ENCODE measurements around the gene KRTAP19-7. TPM values are rescaled to one million over a fixed set of nuclear protein-coding genes. Genes with fewer than 3 reads are reported as not detected.
A peak's percentile ranks its signal among the peaks of the same experiment; 100 is the strongest.

The KRTAP19-7 gene
- total RNA-seq = not detected
- not detected for polyA plus RNA-seq
- long read RNA-seq, donor 1 = 0 reads
- long read RNA-seq, donor 2 = 0 reads
- long read RNA-seq, donor 3 = 0 reads

- intact Hi-C loops (cut with DNase I) = loop anchor here in 1 of 10 donors (10.0 kb wide), 1 partner anchor 77 kb away; the partner anchor contains the start of genes KRTAP19-1 and KRTAP19-2
- Histone ChIP-seq H3K9me3 (no peaks in the 10 kb centered on the region), H3K4me1 (peaks cover 0 to 5% (median 0%) of the 10 kb centered on the region in 12 donors), H3K27me3 (no peaks in the 10 kb centered on the region), H3K36me3 (no peaks in the 10 kb centered on the region), H3K27ac (no peak within 1 kb of the TSS), H3K4me3 (no peak within 1 kb of the TSS)
- no peak for DNase-seq
- peak in 2 of 4 donors; percentile 18 to 28 for ATAC-seq
- 42 to 63% (median 49%) methylated on average over 2 of the region's 2 CpGs for WGBS, 4 donors
- no peak for TF ChIP-seq POLR2A (IDR thresholded peaks at IDR 0.05)
- TF ChIP-seq CTCF (IDR thresholded peaks at IDR 0.05) = no peak
These were observed at the start of gene KRTAP19-7 for GRCh38 chr21:30561264-30561895. KRTAP19-7 (minus strand) TSS chr21:30561314; CDS start chr21:30561289, 25 bp downstream.

GRCh38 chr21:30605968-30606367 lies 44.9 kb upstream of the KRTAP19-7 start:
- no peak for TF ChIP-seq POLR2A (IDR thresholded peaks at IDR 0.05)
- no peak for TF ChIP-seq CTCF (IDR thresholded peaks at IDR 0.05)
- peaks cover 0 to 7% (median 0%) of the 10 kb centered on the region in 12 donors for H3K9me3 ChIP-seq
- WGBS, 4 donors = 83 to 100% (median 88%) methylated on average over 2 of the region's 2 CpGs
- intact Hi-C loops (cut with DNase I) = no loop called here
- H3K27me3 ChIP-seq = no peaks in the 10 kb centered on the region
- DNase-seq = no peak
- H3K27ac ChIP-seq = no peak overlapping the region
- H3K4me1 ChIP-seq = no peaks in the 10 kb centered on the region
- no peak overlapping the region for H3K4me3 ChIP-seq
- ATAC-seq = no peak
- no peaks in the 10 kb centered on the region for H3K36me3 ChIP-seq

GRCh38 chr21:30600787-30601186 lies 39.7 kb upstream of the KRTAP19-7 start, which contains the start of gene KRTAP22-1:
KRTAP22-1 (plus strand) TSS chr21:30601087.
- H3K4me3 ChIP-seq = no peak within 1 kb of the TSS
- H3K9me3 ChIP-seq = peaks cover 0 to 5% (median 0%) of the 10 kb centered on the region in 12 donors
- ATAC-seq (no peak), DNase-seq (no peak)
- TF ChIP-seq POLR2A (IDR thresholded peaks at IDR 0.05) = no peak
- no peak for TF ChIP-seq CTCF (IDR thresholded peaks at IDR 0.05)
- intact Hi-C loops (cut with DNase I) = no loop called here
- no peaks in the 10 kb centered on the region for H3K36me3 ChIP-seq
- no peaks in the 10 kb centered on the region for H3K4me1 ChIP-seq
- WGBS, 4 donors = 41 to 100% (median 67%) methylated on average over 1 of the region's 1 CpG
- H3K27ac ChIP-seq = no peak within 1 kb of the TSS
- H3K27me3 ChIP-seq = no peaks in the 10 kb centered on the region

- TF ChIP-seq POLR2A (IDR thresholded peaks at IDR 0.05) = no peak
- no peak for TF ChIP-seq CTCF (IDR thresholded peaks at IDR 0.05)
- Histone ChIP-seq H3K36me3 (no peaks in the 10 kb centered on the region), H3K9me3 (peaks cover 0 to 5% (median 0%) of the 10 kb centered on the region in 12 donors), H3K4me1 (no peaks in the 10 kb centered on the region), H3K4me3 (no peak within 1 kb of the TSS), H3K27ac (no peak within 1 kb of the TSS), H3K27me3 (no peaks in the 10 kb centered on the region)
- ATAC-seq = no peak
- no peak for DNase-seq
- intact Hi-C loops (cut with DNase I) = no loop called here
- WGBS, 4 donors = 91 to 95% (median 93%) methylated on average over 6 of the region's 6 CpGs
These were observed 37.7 kb upstream of the KRTAP19-7 start, which contains the start of gene KRTAP6-2 for GRCh38 chr21:30598802-30599201. KRTAP6-2 (minus strand) TSS chr21:30598902; CDS start chr21:30598874, 28 bp downstream.

Data from heart left ventricle (tissue), 16 donors.